HFF-Myc (cell line): Measurements from ENCODE around the gene CTNNA3.

Experiments used
- DNase-seq: peaks from one replicate; pipeline ENCODE4 v3.0.0-alpha.2; 2011; ENCODE audit warnings: low read depth; ENCODE audit errors: extremely low read depth
- H3K4me3 ChIP-seq: replicated peaks from 2 replicates; pipeline ENCODE4 v1.5.1; 2011; ENCODE audit warnings: low read depth, mild to moderate bottlenecking, control low read depth, low read length
- TF ChIP-seq, protein P1 (sequence below): IDR thresholded peaks from 2 replicates; pipeline ENCODE4 v1.5.1; 2012; ENCODE audit warnings: mild to moderate bottlenecking, low read depth, low read length, control low read depth; ENCODE audit errors: missing control alignments

CTNNA3 gene

GRCh38 chr10:67151471-67151870 lies 544.5 kb downstream of the CTNNA3 start:
- TF ChIP-seq, protein P1, sequence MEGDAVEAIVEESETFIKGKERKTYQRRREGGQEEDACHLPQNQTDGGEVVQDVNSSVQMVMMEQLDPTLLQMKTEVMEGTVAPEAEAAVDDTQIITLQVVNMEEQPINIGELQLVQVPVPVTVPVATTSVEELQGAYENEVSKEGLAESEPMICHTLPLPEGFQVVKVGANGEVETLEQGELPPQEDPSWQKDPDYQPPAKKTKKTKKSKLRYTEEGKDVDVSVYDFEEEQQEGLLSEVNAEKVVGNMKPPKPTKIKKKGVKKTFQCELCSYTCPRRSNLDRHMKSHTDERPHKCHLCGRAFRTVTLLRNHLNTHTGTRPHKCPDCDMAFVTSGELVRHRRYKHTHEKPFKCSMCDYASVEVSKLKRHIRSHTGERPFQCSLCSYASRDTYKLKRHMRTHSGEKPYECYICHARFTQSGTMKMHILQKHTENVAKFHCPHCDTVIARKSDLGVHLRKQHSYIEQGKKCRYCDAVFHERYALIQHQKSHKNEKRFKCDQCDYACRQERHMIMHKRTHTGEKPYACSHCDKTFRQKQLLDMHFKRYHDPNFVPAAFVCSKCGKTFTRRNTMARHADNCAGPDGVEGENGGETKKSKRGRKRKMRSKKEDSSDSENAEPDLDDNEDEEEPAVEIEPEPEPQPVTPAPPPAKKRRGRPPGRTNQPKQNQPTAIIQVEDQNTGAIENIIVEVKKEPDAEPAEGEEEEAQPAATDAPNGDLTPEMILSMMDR = no peak
- DNase-seq = no peak
- no peak overlapping the region for H3K4me3 ChIP-seq

GRCh38 chr10:67144530-67144929 lies 551.5 kb downstream of the CTNNA3 start:
- no peak for DNase-seq
- TF ChIP-seq, protein P1 = no peak
- H3K4me3 ChIP-seq = no peak overlapping the region

DNA sequence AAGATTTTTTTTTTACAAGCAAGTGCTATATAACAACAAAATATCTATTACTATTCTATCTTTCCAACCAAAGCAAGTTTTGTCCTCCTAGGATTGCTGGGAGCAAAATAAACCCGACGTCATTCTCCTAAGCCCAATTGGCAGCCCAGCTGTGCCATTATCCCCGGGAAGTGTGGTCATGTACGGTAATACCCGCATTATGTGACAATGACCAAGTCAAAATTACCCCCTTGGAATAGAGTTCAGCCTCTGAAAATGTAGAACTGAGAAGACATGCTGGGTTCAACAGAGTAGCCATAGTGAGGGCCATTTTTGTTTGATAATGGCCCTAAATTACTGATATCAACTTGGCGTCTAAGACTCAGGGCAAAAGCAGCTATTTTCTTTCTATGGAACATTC lies 554.7 kb downstream of the CTNNA3 start:
- no peak for DNase-seq

GRCh38 chr10:67140641-67141040 lies 555.4 kb downstream of the CTNNA3 start:
- no peak for DNase-seq
- TF ChIP-seq, protein P1 = no peak
- no peak overlapping the region for H3K4me3 ChIP-seq

More for the DNA sequence above, 554.7 kb downstream of the CTNNA3 start:
- TF ChIP-seq, protein P1 = no peak
- H3K4me3 ChIP-seq = no peak overlapping the region

GRCh38 chr10:67127441-67127840 lies 568.6 kb downstream of the CTNNA3 start:
- H3K4me3 ChIP-seq = no peak overlapping the region
- TF ChIP-seq, protein P1 = no peak
- DNase-seq = no peak

GRCh38 chr10:67119651-67120050 lies 576.3 kb downstream of the CTNNA3 start:
- no peak for DNase-seq
- no peak overlapping the region for H3K4me3 ChIP-seq
- TF ChIP-seq, protein P1 = no peak

DNA sequence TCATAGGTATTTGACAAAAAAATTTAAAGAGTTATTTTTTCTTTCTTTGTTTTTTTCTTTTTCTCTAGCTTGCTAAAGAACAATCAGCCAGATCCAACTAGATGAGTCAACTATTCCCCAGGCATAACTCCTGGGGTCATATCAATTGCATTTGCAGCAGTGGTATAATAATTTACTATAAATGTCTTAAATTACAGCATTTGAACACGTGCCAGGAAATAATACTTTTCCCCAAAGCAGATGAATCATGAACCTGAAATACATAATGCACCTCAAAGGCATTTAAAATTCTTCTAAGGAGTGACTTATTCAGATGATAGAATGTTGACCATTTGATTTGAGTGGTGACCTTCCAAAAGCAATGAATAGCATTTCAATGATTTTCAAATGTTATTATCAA lies 580.0 kb downstream of the CTNNA3 start:
- no peak for DNase-seq

More for the DNA sequence above, 580.0 kb downstream of the CTNNA3 start:
- TF ChIP-seq, protein P1 = no peak
- no peak overlapping the region for H3K4me3 ChIP-seq
